Measurements from ENCODE around the gene TSFM.

DNA sequence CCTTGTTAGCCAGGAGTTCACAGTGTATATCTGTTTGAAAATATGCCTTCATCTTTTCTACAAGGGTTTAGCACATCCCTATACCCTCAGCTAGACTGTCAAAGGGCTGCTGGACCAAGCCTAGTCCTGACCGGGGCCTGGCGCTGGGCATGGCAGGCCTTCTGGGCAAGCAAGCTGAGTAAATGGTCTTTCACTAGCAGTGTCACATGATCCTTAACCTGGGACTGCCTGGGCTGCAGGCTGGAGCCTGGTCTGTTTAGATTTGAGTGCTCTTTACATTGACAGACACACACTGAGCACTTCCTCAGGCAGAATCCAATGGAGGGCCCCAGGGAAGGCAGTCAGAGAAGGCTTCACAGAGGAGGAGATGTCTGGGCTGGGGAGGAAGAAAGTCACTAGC is 42.9 kb downstream of the TSFM start:
- no peak for TF ChIP-seq ZNF34 (CRISPR knock-in tag; IDR thresholded peaks at IDR 0.05; ENCODE audit: borderline replicate concordance)
- TF ChIP-seq, protein P1, sequence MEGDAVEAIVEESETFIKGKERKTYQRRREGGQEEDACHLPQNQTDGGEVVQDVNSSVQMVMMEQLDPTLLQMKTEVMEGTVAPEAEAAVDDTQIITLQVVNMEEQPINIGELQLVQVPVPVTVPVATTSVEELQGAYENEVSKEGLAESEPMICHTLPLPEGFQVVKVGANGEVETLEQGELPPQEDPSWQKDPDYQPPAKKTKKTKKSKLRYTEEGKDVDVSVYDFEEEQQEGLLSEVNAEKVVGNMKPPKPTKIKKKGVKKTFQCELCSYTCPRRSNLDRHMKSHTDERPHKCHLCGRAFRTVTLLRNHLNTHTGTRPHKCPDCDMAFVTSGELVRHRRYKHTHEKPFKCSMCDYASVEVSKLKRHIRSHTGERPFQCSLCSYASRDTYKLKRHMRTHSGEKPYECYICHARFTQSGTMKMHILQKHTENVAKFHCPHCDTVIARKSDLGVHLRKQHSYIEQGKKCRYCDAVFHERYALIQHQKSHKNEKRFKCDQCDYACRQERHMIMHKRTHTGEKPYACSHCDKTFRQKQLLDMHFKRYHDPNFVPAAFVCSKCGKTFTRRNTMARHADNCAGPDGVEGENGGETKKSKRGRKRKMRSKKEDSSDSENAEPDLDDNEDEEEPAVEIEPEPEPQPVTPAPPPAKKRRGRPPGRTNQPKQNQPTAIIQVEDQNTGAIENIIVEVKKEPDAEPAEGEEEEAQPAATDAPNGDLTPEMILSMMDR (CRISPR knock-in tag; IDR thresholded peaks at IDR 0.05) = no peak
- TF ChIP-seq, protein P2, sequence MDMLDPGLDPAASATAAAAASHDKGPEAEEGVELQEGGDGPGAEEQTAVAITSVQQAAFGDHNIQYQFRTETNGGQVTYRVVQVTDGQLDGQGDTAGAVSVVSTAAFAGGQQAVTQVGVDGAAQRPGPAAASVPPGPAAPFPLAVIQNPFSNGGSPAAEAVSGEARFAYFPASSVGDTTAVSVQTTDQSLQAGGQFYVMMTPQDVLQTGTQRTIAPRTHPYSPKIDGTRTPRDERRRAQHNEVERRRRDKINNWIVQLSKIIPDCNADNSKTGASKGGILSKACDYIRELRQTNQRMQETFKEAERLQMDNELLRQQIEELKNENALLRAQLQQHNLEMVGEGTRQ (IDR thresholded peaks at IDR 0.05; ENCODE audit: low read depth, low read length) = no peak
- TF ChIP-seq, protein P2 (CRISPR knock-in tag; IDR thresholded peaks at IDR 0.05; ENCODE audit: borderline replicate concordance) = no peak
- TF ChIP-seq SMARCC2 (IDR thresholded peaks at IDR 0.05) = no peak
- TF ChIP-seq EZH2 (conservative IDR thresholded peaks at IDR 0.05; ENCODE audit: low read depth, low read length) = no peak
- TF ChIP-seq ZSCAN30 (CRISPR knock-in tag; IDR thresholded peaks at IDR 0.05) = no peak
- TF ChIP-seq TRIM24 (CRISPR knock-in tag; IDR thresholded peaks at IDR 0.05) = no peak
- no peak for TF ChIP-seq KDM4B (CRISPR knock-in tag; IDR thresholded peaks at IDR 0.05)
- TF ChIP-seq NR2F1 (CRISPR knock-in tag; IDR thresholded peaks at IDR 0.05) = no peak
- TF ChIP-seq FOXA1 (IDR thresholded peaks at IDR 0.05) = no peak
- no peak for TF ChIP-seq FOXA1 (CRISPR knock-in tag; IDR thresholded peaks at IDR 0.05)
- TF ChIP-seq, protein P3, sequence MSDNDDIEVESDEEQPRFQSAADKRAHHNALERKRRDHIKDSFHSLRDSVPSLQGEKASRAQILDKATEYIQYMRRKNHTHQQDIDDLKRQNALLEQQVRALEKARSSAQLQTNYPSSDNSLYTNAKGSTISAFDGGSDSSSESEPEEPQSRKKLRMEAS (IDR thresholded peaks at IDR 0.05) = no peak
- no peak for TF ChIP-seq ZBTB21 (CRISPR knock-in tag; IDR thresholded peaks at IDR 0.05)
